ENCODE data around the gene SCD.

DNA sequence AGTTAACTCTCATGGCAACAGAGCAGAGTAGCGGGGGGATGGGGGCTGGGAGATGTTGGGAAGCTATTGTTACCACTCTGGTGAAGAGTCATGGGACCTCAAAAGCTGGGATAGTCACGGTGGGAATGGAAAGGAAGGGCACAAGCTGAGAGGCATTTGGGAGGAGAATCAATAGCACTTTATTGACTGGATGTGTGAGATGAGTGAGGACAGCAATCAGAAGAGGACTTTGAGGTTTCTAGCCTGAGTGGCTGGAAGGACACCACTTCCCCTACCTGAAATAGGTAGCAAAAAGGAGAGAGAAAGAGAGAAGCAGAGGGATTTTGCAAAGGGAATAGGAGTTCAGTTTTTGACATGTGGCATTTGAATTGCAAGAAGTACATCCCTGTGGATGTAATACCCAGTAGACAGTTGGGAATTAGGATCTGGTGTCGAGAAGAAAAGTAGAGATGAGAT, 27.2 kb downstream of the SCD start:
- TF ChIP-seq, protein P1, sequence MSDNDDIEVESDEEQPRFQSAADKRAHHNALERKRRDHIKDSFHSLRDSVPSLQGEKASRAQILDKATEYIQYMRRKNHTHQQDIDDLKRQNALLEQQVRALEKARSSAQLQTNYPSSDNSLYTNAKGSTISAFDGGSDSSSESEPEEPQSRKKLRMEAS (IDR thresholded peaks at IDR 0.05; ENCODE audit: low read depth, low read length): no peak
- TF ChIP-seq, protein P2, sequence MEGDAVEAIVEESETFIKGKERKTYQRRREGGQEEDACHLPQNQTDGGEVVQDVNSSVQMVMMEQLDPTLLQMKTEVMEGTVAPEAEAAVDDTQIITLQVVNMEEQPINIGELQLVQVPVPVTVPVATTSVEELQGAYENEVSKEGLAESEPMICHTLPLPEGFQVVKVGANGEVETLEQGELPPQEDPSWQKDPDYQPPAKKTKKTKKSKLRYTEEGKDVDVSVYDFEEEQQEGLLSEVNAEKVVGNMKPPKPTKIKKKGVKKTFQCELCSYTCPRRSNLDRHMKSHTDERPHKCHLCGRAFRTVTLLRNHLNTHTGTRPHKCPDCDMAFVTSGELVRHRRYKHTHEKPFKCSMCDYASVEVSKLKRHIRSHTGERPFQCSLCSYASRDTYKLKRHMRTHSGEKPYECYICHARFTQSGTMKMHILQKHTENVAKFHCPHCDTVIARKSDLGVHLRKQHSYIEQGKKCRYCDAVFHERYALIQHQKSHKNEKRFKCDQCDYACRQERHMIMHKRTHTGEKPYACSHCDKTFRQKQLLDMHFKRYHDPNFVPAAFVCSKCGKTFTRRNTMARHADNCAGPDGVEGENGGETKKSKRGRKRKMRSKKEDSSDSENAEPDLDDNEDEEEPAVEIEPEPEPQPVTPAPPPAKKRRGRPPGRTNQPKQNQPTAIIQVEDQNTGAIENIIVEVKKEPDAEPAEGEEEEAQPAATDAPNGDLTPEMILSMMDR (IDR thresholded peaks at IDR 0.05; ENCODE audit: low read depth, low read length): no peak

Data from NB4 (cell line).